HL-60 (cell line): ENCODE results near the gene IKBKE.
A peak's percentile ranks its signal among the peaks of the same experiment; 100 is the strongest.

Experiments used
- DNase-seq, 2 experiments: peaks; one replicate each; pipeline ENCODE4 v3.0.0-alpha.2; 2010 to 2020; ENCODE audit warnings: low read depth in 1 of 2, low spot score in 1 of 2
- H3K27ac ChIP-seq: fragments of 250-450 bp; sonication (Bioruptor Pico); replicated peaks from 2 replicates; pipeline ENCODE4 v1.5.1; 2020; ENCODE audit warnings: mild to moderate bottlenecking, moderate library complexity
- H3K27me3 ChIP-seq: fragments of 250-450 bp; sonication (Bioruptor Pico); 2 replicates; pipeline ENCODE4 v1.5.1; 2021; ENCODE audit warnings: mild to moderate bottlenecking, moderate library complexity; ENCODE audit not compliant: insufficient read depth, poor library complexity, severe bottlenecking
- H3K4me3 ChIP-seq: replicated peaks from 2 replicates; pipeline ENCODE4 v1.5.1; 2011; ENCODE audit warnings: mild to moderate bottlenecking, control low read depth, low read length; ENCODE audit not compliant: insufficient read depth
- GABPA ChIP-seq: IDR thresholded peaks from 2 replicates; pipeline ENCODE4 v1.6.1; 2012; ENCODE audit warnings: low read depth
- POLR2AphosphoS5 ChIP-seq: IDR thresholded peaks from 2 replicates; pipeline ENCODE4 v1.6.1; 2012; ENCODE audit warnings: low read depth
- SPI1 ChIP-seq: IDR thresholded peaks from 2 replicates; pipeline ENCODE4 v1.6.1; 2012; ENCODE audit warnings: low read depth, mild to moderate bottlenecking, borderline replicate concordance
- long read RNA-seq: library from polyadenylated mRNA; unstranded; transcript quantifications from one replicate; pipeline ENCODE4 v2.0.0, GENCODE V29; 2020
- TF ChIP-seq, protein P1 (sequence below): IDR thresholded peaks from one replicate; pipeline ENCODE4 v1.5.1; 2011; ENCODE audit warnings: low read length, control low read depth, inconsistent platforms; ENCODE audit not compliant: insufficient read depth
- TF ChIP-seq, protein P2 (sequence below): IDR thresholded peaks from 2 replicates; pipeline ENCODE4 v1.6.1; 2012; ENCODE audit warnings: low read depth; ENCODE audit not compliant: insufficient replicate concordance

Gene IKBKE
- long read RNA-seq, partial matches to known transcripts = 5 of 13 reads
- long read RNA-seq, other reads (novel, unspliced or antisense) = 5 of 13 reads

DNA sequence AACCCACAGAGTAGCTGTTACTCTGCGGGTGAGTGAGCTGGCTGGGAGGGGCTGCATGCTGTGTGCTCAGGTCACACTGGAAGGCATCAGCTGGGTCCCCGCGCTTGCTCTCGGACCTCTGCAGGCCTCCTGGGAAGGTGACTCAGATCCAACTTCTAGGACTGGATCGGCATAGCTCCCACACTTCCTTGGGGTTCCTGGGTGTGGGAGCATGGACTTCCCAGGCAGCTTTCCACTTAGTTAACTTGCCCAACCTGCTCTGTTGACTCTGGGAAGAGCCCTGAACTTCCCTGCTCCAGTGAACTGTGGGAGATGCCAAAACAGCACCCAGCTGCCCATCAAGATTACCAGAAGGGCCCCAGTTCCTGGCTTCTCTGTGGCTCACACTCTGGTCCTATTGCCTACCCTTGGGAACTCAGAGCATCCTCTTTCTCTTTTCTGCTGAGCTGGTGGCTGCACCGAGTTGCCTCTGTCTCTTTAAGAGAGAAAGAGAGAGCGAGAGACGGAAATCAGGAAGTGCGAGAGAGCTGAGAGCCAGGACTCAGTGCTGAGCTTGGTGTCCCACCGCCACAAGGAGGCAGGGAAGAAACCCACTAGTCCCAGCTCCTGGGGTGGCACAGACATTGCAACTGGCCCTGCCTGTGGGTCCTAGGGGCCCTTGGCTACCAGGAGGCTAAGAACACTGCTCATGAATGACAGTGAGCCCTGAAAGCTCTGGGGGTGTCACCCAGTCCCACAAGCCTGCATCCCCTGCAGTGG is at the start of gene IKBKE:
Gene IKBKE (plus strand): TSS at position 544 of the 759 bp plus-strand sequence. CDS start 2,752 bp downstream, outside the sequence.
- Histone ChIP-seq H3K27me3 (no peaks in the 10 kb centered on the region), H3K27ac (peak within 1 kb of the TSS; percentile 71), H3K4me3 (peak within 1 kb of the TSS; percentile 98)
- TF ChIP-seq POLR2AphosphoS5 = peak; percentile 61
- TF ChIP-seq GABPA = no peak
- TF ChIP-seq, protein P1, sequence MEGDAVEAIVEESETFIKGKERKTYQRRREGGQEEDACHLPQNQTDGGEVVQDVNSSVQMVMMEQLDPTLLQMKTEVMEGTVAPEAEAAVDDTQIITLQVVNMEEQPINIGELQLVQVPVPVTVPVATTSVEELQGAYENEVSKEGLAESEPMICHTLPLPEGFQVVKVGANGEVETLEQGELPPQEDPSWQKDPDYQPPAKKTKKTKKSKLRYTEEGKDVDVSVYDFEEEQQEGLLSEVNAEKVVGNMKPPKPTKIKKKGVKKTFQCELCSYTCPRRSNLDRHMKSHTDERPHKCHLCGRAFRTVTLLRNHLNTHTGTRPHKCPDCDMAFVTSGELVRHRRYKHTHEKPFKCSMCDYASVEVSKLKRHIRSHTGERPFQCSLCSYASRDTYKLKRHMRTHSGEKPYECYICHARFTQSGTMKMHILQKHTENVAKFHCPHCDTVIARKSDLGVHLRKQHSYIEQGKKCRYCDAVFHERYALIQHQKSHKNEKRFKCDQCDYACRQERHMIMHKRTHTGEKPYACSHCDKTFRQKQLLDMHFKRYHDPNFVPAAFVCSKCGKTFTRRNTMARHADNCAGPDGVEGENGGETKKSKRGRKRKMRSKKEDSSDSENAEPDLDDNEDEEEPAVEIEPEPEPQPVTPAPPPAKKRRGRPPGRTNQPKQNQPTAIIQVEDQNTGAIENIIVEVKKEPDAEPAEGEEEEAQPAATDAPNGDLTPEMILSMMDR = no peak
- TF ChIP-seq SPI1 = peak; percentile 98
- TF ChIP-seq, protein P2, sequence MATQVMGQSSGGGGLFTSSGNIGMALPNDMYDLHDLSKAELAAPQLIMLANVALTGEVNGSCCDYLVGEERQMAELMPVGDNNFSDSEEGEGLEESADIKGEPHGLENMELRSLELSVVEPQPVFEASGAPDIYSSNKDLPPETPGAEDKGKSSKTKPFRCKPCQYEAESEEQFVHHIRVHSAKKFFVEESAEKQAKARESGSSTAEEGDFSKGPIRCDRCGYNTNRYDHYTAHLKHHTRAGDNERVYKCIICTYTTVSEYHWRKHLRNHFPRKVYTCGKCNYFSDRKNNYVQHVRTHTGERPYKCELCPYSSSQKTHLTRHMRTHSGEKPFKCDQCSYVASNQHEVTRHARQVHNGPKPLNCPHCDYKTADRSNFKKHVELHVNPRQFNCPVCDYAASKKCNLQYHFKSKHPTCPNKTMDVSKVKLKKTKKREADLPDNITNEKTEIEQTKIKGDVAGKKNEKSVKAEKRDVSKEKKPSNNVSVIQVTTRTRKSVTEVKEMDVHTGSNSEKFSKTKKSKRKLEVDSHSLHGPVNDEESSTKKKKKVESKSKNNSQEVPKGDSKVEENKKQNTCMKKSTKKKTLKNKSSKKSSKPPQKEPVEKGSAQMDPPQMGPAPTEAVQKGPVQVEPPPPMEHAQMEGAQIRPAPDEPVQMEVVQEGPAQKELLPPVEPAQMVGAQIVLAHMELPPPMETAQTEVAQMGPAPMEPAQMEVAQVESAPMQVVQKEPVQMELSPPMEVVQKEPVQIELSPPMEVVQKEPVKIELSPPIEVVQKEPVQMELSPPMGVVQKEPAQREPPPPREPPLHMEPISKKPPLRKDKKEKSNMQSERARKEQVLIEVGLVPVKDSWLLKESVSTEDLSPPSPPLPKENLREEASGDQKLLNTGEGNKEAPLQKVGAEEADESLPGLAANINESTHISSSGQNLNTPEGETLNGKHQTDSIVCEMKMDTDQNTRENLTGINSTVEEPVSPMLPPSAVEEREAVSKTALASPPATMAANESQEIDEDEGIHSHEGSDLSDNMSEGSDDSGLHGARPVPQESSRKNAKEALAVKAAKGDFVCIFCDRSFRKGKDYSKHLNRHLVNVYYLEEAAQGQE = no peak
- DNase-seq = peak; percentile 66 to 91

DNA sequence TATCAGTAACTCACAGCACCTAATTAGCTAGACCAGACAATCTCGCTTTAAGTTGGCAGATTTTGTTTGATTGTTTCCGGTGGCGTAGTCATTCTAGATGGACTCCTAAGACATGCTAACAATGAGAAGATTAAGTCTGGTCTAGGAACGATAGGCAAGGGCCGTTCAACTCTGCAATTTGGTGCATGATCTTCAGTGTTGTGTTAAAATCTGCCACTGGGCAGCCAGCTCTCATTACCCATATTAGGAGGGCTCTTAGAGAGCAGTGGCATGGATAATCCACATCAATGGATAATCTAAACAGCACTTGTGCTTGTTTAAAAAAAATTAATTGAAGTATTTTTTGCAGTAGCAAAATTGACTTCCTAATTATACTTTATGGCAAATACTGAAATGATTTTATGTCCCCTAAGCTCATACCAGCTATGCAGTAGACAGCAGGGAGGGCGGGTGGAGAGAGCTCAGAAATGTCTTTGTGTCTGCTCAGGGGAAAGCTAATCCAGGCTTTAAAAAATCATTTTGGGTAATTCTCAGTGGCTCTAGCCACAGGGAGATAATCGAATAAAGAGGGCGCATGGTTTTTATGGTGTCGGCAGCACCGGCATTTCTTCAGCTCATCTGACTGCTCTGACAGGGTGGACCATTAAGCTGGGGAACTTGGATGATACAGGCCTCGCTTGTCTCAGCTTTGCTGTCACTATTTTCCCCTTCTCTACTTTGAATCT is 48.5 kb upstream of the IKBKE start:
- no peaks in the 10 kb centered on the region for H3K27me3 ChIP-seq
- no peak overlapping the region for H3K4me3 ChIP-seq
- TF ChIP-seq, protein P2 = no peak
- TF ChIP-seq, protein P1 = no peak
- TF ChIP-seq POLR2AphosphoS5 (no peak), SPI1 (no peak), GABPA (no peak)
- DNase-seq = no peak
- H3K27ac ChIP-seq = no peak overlapping the region

DNA sequence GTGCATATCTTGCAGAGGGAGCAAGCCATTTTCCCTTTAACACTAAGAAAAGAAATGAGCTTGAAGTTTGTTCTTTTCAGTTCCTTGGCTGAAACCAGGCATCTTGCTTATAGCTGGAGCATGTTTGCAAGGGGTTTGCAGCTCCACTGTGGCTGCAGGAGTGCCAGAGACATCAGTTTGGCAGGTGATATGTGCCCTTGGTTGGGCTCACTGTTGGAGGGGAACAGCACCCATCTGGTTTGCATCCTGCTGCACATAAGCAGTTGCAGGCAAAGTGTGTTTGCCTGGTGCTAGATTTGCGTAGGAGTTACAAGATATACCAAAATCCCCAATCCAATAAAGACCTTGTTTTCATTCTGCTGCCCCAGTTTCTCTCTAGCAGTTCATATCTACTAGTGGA is 47.8 kb upstream of the IKBKE start:
- H3K27ac ChIP-seq = no peak overlapping the region
- H3K4me3 ChIP-seq = no peak overlapping the region

More for the DNA sequence above, 47.8 kb upstream of the IKBKE start:
- TF ChIP-seq SPI1 = no peak
- TF ChIP-seq GABPA = no peak
- TF ChIP-seq, protein P1 = no peak
- no peak for TF ChIP-seq POLR2AphosphoS5
- TF ChIP-seq, protein P2 = no peak
- no peaks in the 10 kb centered on the region for H3K27me3 ChIP-seq
- DNase-seq = no peak
